GM18526 (cell line): ENCODE results near the gene FMO5.

Experiments
- POLR2A ChIP-seq: IDR thresholded peaks from 3 replicates; pipeline ENCODE4 v1.6.1; 2011; ENCODE audit not compliant: insufficient read length; ENCODE audit errors: extremely low read depth

The FMO5 gene

GRCh38 chr1:147243228-147243685, 18.1 kb upstream of the FMO5 start:
- TF ChIP-seq POLR2A = no peak

- TF ChIP-seq POLR2A = peak; percentile 71
These were observed 17.5 kb upstream of the FMO5 start, which contains the start of gene CHD1L for GRCh38 chr1:147242449-147243227. TSS of gene CHD1L (plus strand) at chr1:147242684. CDS start at chr1:147242704, 20 bp downstream.

- no peak for TF ChIP-seq POLR2A
These were observed 16.9 kb upstream of the FMO5 start for GRCh38 chr1:147241934-147242448.

GRCh38 chr1:147238925-147239820, 14.0 kb upstream of the FMO5 start:
- TF ChIP-seq POLR2A = no peak

- TF ChIP-seq POLR2A = no peak
These were observed 13.1 kb upstream of the FMO5 start for GRCh38 chr1:147238053-147238902.

GRCh38 chr1:147236959-147237791, 12.0 kb upstream of the FMO5 start:
- no peak for TF ChIP-seq POLR2A

GRCh38 chr1:147236448-147236847, 11.3 kb upstream of the FMO5 start:
- no peak for TF ChIP-seq POLR2A

- no peak for TF ChIP-seq POLR2A
These were observed 10.7 kb upstream of the FMO5 start for GRCh38 chr1:147235822-147236221.

GRCh38 chr1:147223740-147224615, 1.2 kb downstream of the FMO5 start:
- TF ChIP-seq POLR2A = no peak

GRCh38 chr1:147218606-147219005, 6.5 kb downstream of the FMO5 start:
- TF ChIP-seq POLR2A = no peak

- TF ChIP-seq POLR2A = no peak
These were observed 8.0 kb downstream of the FMO5 start for GRCh38 chr1:147217141-147217540.

- TF ChIP-seq POLR2A = no peak
These were observed 9.0 kb downstream of the FMO5 start for GRCh38 chr1:147216124-147216523.

- no peak for TF ChIP-seq POLR2A
These were observed 9.6 kb downstream of the FMO5 start for GRCh38 chr1:147215540-147215916.
